Osteoblast (primary cell): ENCODE results near the gene GPR65. TPM values are rescaled to one million over a fixed set of nuclear protein-coding genes. Genes with fewer than 3 reads are reported as not detected.

Experiments
- DNase-seq: peaks from one replicate; pipeline ENCODE4 v3.0.0; 2011; ENCODE audit warnings: low spot score, mixed read lengths; ENCODE audit not compliant: insufficient read length; ENCODE audit errors: missing footprints
- H2AFZ ChIP-seq: 2 replicates; pipeline ENCODE4 v1.6.0; 2011; ENCODE audit warnings: mild to moderate bottlenecking, low read length
- H3K27ac ChIP-seq: 2 replicates; pipeline ENCODE4 v1.5.1; 2011; ENCODE audit warnings: mild to moderate bottlenecking, low read depth, low read length, moderate library complexity
- H3K27me3 ChIP-seq: 2 replicates; pipeline ENCODE4 v1.6.0; 2012; ENCODE audit warnings: mild to moderate bottlenecking, control low read depth, inconsistent platforms, low read length, moderate library complexity; ENCODE audit not compliant: insufficient read depth
- H3K36me3 ChIP-seq: 2 replicates; pipeline ENCODE4 v1.5.1; 2011; ENCODE audit warnings: mild to moderate bottlenecking, low read length, control low read depth, moderate library complexity; ENCODE audit not compliant: insufficient read depth
- H3K4me1 ChIP-seq: 2 replicates; pipeline ENCODE4 v1.5.1; 2011; ENCODE audit warnings: mild to moderate bottlenecking, low read length, control low read depth, moderate library complexity; ENCODE audit not compliant: insufficient read depth
- H3K4me2 ChIP-seq: 2 replicates; pipeline ENCODE4 v1.6.0; 2011; ENCODE audit warnings: mild to moderate bottlenecking, low read length; ENCODE audit not compliant: insufficient read depth
- H3K4me3 ChIP-seq: fragments of 200-600 bp; sonication (generic); 3 replicates; pipeline ENCODE4 v1.5.1; 2012; ENCODE audit warnings: mild to moderate bottlenecking, low read length, inconsistent platforms; ENCODE audit not compliant: insufficient read depth
- H3K79me2 ChIP-seq: 2 replicates; pipeline ENCODE4 v1.6.0; 2012; ENCODE audit warnings: mild to moderate bottlenecking, low read length, control low read depth, inconsistent platforms; ENCODE audit not compliant: insufficient read depth
- H3K9me3 ChIP-seq: 2 replicates; pipeline ENCODE4 v1.5.1; 2011; ENCODE audit warnings: low read depth, low read length, control low read depth
- H4K20me1 ChIP-seq: 2 replicates; pipeline ENCODE4 v1.6.0; 2012; ENCODE audit warnings: mild to moderate bottlenecking, low read length, control low read depth; ENCODE audit not compliant: insufficient read depth
- CTCF ChIP-seq: IDR thresholded peaks from 2 replicates; pipeline ENCODE4 v1.5.1; 2011; ENCODE audit warnings: mild to moderate bottlenecking, low read depth, low read length, moderate library complexity; ENCODE audit errors: extremely low read depth
- total RNA-seq: library from RNA; depleted of rRNA; stranded (reverse); fragments of >200 nt; gene quantifications from 2 replicates; pipeline ENCODE4 v1.2.3, GENCODE V29; 2012

The GPR65 gene
- total RNA-seq, 1 donor, result under 0.01 TPM

GRCh38 chr14:88012495-88012894, 7.6 kb downstream of the GPR65 start:
- DNase-seq, result no peak
- no peak for TF ChIP-seq CTCF
- no peak overlapping the region for H3K27ac ChIP-seq
- no peak overlapping the region for H3K4me2 ChIP-seq
- no peaks in the 10 kb centered on the region for H3K79me2 ChIP-seq
- no peak overlapping the region for H2AFZ ChIP-seq
- H3K9me3 ChIP-seq, result no peaks in the 10 kb centered on the region
- no peak overlapping the region for H3K4me3 ChIP-seq
- no peaks in the 10 kb centered on the region for H3K4me1 ChIP-seq
- no peaks in the 10 kb centered on the region for H3K36me3 ChIP-seq
- no peaks in the 10 kb centered on the region for H4K20me1 ChIP-seq
- H3K27me3 ChIP-seq, result no peaks in the 10 kb centered on the region

- Histone ChIP-seq H4K20me1 (no peaks in the 10 kb centered on the region), H3K9me3 (no peaks in the 10 kb centered on the region), H3K36me3 (no peaks in the 10 kb centered on the region), H3K4me3 (no peak overlapping the region), H3K4me1 (no peaks in the 10 kb centered on the region), H3K27ac (no peak overlapping the region), H3K4me2 (no peak overlapping the region), H3K79me2 (no peaks in the 10 kb centered on the region), H3K27me3 (no peaks in the 10 kb centered on the region), H2AFZ (peak overlapping the region; percentile 58)
- peak; percentile 96 for TF ChIP-seq CTCF
- DNase-seq, result no peak
These were observed 8.9 kb downstream of the GPR65 start for GRCh38 chr14:88013750-88014349.

GRCh38 chr14:88016768-88017167, 11.8 kb downstream of the GPR65 start:
- Histone ChIP-seq H3K4me1 (no peaks in the 10 kb centered on the region), H3K4me3 (no peak overlapping the region), H2AFZ (no peak overlapping the region), H3K4me2 (no peak overlapping the region), H3K9me3 (no peaks in the 10 kb centered on the region), H3K27ac (no peak overlapping the region), H3K36me3 (no peaks in the 10 kb centered on the region), H4K20me1 (no peaks in the 10 kb centered on the region), H3K27me3 (no peaks in the 10 kb centered on the region), H3K79me2 (no peaks in the 10 kb centered on the region)
- no peak for DNase-seq
- no peak for TF ChIP-seq CTCF

- Histone ChIP-seq H4K20me1 (no peaks in the 10 kb centered on the region), H3K4me1 (no peaks in the 10 kb centered on the region), H3K4me3 (no peak overlapping the region), H3K27me3 (no peaks in the 10 kb centered on the region), H3K36me3 (no peaks in the 10 kb centered on the region), H3K4me2 (no peak overlapping the region), H3K27ac (no peak overlapping the region), H3K9me3 (no peaks in the 10 kb centered on the region), H3K79me2 (no peaks in the 10 kb centered on the region), H2AFZ (no peak overlapping the region)
- DNase-seq, result no peak
- TF ChIP-seq CTCF, result no peak
These were observed 12.6 kb downstream of the GPR65 start for GRCh38 chr14:88017535-88017934.
